Ascending aorta (tissue), 2 donors: ENCODE results near the gene GDF11. TPM values are rescaled to one million over a fixed set of nuclear protein-coding genes. Genes with fewer than 3 reads are reported as not detected.

Source experiments
- DNase-seq, 2 donors: peaks; one replicate each; pipeline ENCODE4 v3.0.0-alpha.2; 2019; ENCODE audit warnings: low spot score in 2 of 2
- H3K27ac ChIP-seq, 2 donors: fragments of 200-600 bp; sonication (generic); one replicate each; pipeline ENCODE4 v1.5.1; 2016 to 2017; ENCODE audit warnings: mild to moderate bottlenecking in 1 of 2
- H3K27me3 ChIP-seq: fragments of 200-600 bp; sonication (generic); one replicate; pipeline ENCODE4 v1.5.1; 2017
- H3K36me3 ChIP-seq, 2 donors: fragments of 200-600 bp; sonication (generic); one replicate each; pipeline ENCODE4 v1.5.1; 2016
- H3K4me1 ChIP-seq, 2 donors: fragments of 200-600 bp; sonication (generic); one replicate each; pipeline ENCODE4 v1.5.1; 2016 to 2017; ENCODE audit warnings: mild to moderate bottlenecking in 1 of 2
- H3K4me3 ChIP-seq, 2 donors: fragments of 200-600 bp; sonication (generic); one replicate each; pipeline ENCODE4 v1.5.1; 2016 to 2017; ENCODE audit warnings: mild to moderate bottlenecking in 1 of 2
- H3K9me3 ChIP-seq, 2 donors: fragments of 200-600 bp; sonication (generic); one replicate each; pipeline ENCODE4 v1.5.1; 2016
- CTCF ChIP-seq, 3 experiments: fragments of 200-600 bp in 2 of 3; fragments of 450-650 bp in 1 of 3; sonication (generic) in 2 of 3; IDR thresholded peaks; one replicate each; pipeline ENCODE4 v1.5.1; 2016 to 2019; ENCODE audit warnings: antibody characterized with exemption in 3 of 3, mild to moderate bottlenecking in 1 of 3, moderate library complexity in 1 of 3
- intact Hi-C: fragments of 100-400 bp; cut with DNase I; formaldehyde crosslinking; loops from one replicate; pipeline ENCODE4 v1.15.1; 2023
- total RNA-seq: library from RNA; depleted of rRNA; stranded (reverse); fragments of >200 nt; gene quantifications from one replicate; pipeline ENCODE4 v1.1.0, GENCODE V29; 2016

GDF11 gene
- total RNA-seq, 1 donor from 2014 or later = 1.6 TPM

GRCh38 chr12:55797550-55797949 lies 54.6 kb downstream of the GDF11 start:
- intact Hi-C loops = loop anchor here (1.0 kb wide), 1 partner anchor 59 kb away; no protein-coding TSS in a partner anchor
- no peak for TF ChIP-seq CTCF (IDR thresholded peaks at IDR 0.05)
- H3K27ac ChIP-seq = no peak overlapping the region
- no peak overlapping the region for H3K4me3 ChIP-seq
- H3K36me3 ChIP-seq = peaks cover 46 to 96% of the 10 kb centered on the region in 2 donors
- no peak for DNase-seq
- H3K27me3 ChIP-seq = no peaks in the 10 kb centered on the region
- H3K9me3 ChIP-seq = no peaks in the 10 kb centered on the region
- no peaks in the 10 kb centered on the region for H3K4me1 ChIP-seq

Other genes with a start within 250 kb of the GDF11 start
- gene OR6C4, start 193.5 kb upstream of the GDF11 start, total RNA-seq = not detected
- not detected for gene OR2AP1, start 170.7 kb upstream of the GDF11 start, total RNA-seq
- gene OR10P1, start 106.2 kb upstream of the GDF11 start, total RNA-seq = not detected
- 246 TPM for gene ITGA7, start 35.2 kb upstream of the GDF11 start, total RNA-seq
- gene BLOC1S1, start 27.1 kb upstream of the GDF11 start, total RNA-seq = 57.2 TPM
- 3.6 TPM for gene RDH5, start 22.7 kb upstream of the GDF11 start, total RNA-seq
- 566 TPM for gene CD63, start 14.1 kb upstream of the GDF11 start, total RNA-seq
- 13.4 TPM for gene SARNP, start 74.6 kb downstream of the GDF11 start, total RNA-seq
- gene ORMDL2, start 74.9 kb downstream of the GDF11 start, total RNA-seq = 13.8 TPM
- 26.1 TPM for gene DNAJC14, start 86.5 kb downstream of the GDF11 start, total RNA-seq
- gene MMP19, start 99.8 kb downstream of the GDF11 start, total RNA-seq = 37.5 TPM
- 83.7 TPM for gene PYM1, start 184.8 kb downstream of the GDF11 start, total RNA-seq
- gene DGKA, start 188.0 kb downstream of the GDF11 start, total RNA-seq = 48.6 TPM
- not detected for gene PMEL, start 222.9 kb downstream of the GDF11 start, total RNA-seq
- 24.5 TPM for gene CDK2, start 223.7 kb downstream of the GDF11 start, total RNA-seq
- gene RAB5B, start 231.0 kb downstream of the GDF11 start, total RNA-seq = 48.0 TPM